Mesenteric fat pad (tissue), 1 donor: Measurements from ENCODE around the gene PTAFR. TPM values are rescaled to one million over a fixed set of nuclear protein-coding genes. Genes with fewer than 3 reads are reported as not detected.
"Not testable (repeated sequence)": the region's sequence is repeated elsewhere in the genome, so short reads cannot be mapped to it uniquely, and the experiment has no call there.

ENCODE experiments used
- DNase-seq: peaks from one replicate; pipeline ENCODE4 v3.0.0-alpha.2; 2020; ENCODE audit warnings: low spot score
- total RNA-seq: library from RNA; stranded (reverse); fragmentation: NEBNext Ultra II Directional; extraction: Animal tissue kit (Norgen Biotek cat#: 25700); gene quantifications from one replicate; pipeline ENCODE4 v1.2.1, GENCODE V29; 2021
- donor health status: DM: yes; HTN: yes; CAD: no.

Gene PTAFR
- total RNA-seq, 1 donor from 2014 or later, result 22.8 TPM

DNA sequence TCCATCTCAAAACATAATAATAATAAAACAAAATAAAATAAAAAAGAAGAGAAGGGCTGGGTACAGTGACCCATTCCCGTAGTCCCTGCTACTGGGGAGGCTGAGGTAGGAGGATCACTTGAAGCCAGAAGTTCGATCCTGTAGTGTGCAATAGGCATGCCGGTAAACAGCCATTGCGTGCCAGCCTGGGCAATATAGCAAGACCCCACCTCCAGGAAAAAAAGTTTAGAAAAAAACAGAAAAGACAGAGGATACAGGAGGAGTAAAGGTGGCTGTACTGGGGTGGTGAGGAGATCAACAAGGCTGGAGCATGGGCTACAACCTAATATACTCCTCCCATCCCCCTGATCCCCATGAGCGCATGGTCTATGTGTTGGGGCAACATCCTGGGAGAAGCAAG is 30.8 kb downstream of the PTAFR start:
- no peak for DNase-seq

DNA sequence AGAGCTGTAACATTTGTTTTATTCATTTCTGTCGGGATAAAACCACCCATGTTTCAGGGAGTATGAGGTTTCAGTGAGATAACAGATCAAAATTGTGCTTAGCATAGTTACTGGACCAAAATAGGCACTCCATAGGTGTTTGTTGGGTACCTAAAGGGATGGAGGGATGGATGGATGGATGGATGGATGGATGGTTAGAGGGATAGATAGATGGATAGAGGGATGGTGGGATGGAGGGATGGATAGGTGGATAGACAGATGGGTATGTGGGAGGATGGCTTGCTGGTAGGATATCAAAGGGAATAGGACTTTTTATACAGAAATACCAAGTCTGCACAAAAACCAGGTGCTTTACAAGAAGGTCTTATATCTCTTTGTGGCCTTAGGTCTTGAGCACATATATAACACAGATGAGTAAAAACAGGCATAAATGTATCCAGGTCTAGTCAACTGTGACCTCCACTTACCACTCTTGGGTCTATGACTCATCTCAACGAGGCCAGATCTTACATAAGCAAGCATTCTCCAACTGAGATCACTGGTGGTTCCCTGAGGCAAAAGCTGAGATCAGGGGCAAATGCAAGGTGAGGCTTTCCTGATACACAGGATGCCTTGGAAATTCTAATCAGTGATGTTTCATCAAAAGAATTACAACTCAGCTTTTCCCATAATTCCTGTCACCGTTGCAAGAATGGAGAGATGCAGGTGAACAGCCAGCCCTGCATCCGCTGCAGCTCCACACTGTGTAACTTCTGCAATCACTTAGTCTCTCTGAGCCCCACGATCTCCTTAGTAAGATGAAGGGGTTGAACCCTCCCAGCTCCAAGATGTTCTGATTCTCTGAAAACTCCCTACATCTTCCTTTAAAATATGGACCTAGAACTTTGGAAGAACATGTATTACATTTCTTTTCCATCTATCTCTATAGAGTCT is 32.0 kb downstream of the PTAFR start:
- no peak for DNase-seq

DNA sequence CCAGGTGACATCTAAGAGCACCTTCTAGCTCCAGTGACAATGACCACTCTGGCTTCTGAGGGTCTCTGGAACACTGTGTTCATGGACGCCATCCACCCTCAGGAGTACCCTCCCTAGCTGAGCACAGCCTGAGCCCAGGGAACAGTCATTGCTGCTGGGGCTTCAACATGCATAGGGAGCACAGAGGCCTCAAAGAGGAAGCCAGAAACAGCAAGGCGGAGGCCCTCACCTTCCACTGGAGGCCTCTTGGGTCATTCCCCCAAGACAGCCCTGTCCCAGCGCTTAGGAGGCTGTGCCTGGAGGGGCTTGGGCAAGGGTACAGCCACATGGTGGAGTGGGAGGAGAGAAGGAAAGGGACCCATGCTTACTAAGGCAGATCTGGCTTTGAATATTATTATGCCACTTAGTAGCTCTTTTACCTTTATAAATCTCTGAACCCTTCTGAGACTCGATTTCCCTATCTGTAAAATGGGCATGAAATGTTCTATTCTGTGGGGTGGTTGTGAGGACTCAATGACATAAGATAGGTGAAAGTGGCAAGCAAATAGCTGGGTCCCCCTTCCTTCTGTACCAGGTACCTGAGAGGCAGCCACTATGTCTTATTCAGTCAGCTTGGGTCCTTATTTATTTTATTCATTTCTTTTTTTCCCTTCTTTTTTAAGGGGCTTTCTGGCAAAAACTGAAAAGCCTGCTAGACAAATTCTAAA is 32.8 kb downstream of the PTAFR start:
- no peak for DNase-seq

DNA sequence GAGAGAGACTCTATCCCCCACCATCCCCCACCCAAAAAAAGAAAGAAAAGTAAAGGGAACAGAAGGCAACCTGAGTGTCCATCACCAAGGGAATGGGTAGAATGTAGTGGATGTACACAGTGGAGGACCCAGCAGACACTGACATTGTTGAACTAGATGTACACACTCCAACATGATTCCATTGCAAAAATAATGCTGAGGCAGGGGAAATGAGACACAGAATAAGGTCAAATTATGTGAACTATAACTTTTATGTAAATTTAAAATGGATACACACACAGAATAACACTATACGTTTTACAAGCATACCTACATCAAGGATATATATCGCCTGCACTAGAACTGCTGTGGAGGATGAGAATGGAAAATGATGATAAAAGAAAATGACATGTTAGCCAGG is 34.8 kb downstream of the PTAFR start:
- DNase-seq, result no peak

DNA sequence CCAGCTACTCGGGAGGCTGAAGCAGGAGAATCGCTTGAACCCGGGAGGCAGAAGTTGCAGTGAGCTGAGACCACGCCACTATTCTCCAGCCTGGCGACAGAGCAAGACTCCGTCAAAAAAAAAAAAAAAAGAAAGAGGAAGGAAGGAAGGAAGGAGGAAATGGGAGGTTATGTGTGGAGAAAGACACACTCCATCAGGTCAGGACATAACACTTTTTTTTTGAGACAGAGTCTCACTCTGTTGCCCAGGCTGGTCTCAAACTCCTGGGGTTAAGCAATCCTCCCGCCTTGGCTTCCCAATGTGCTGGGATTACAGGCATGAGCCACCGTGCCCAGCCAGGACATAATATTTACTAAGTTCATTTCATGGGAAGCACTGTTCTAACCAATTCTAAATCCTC is 36.6 kb downstream of the PTAFR start:
- not testable (repeated sequence) for DNase-seq

DNA sequence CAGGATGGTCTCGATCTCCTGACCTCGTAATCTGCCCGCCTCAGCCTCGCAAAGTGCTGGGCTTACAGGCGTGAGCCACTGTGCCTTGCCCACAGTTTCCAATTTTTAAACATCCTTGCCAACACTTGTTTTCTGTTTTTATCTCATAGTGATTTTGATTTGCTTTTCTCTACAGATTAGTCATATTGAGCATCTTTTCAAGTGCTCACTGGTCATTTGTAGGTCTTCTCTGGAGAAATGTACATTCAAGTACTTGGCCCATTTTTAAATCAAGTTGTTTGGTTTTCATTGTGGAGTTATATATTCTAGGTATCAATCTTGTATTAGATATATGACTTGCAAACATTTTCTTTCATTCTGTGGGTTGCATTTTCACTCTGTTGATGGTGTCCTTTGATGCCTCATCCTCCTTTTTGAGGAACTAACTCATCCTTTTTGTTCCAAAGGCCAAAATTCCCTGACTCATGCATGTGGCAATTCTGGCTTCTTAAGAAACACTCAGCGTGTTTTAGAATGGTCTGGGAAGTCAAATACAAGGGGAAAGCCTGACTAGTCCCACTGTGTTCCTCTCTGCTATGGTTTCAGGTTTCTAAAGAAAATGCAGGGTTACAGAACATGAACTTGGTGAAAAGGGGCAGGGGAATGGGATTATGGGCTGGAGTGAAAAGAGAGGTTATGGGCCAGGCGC is 37.3 kb downstream of the PTAFR start:
- DNase-seq, result no peak

DNA sequence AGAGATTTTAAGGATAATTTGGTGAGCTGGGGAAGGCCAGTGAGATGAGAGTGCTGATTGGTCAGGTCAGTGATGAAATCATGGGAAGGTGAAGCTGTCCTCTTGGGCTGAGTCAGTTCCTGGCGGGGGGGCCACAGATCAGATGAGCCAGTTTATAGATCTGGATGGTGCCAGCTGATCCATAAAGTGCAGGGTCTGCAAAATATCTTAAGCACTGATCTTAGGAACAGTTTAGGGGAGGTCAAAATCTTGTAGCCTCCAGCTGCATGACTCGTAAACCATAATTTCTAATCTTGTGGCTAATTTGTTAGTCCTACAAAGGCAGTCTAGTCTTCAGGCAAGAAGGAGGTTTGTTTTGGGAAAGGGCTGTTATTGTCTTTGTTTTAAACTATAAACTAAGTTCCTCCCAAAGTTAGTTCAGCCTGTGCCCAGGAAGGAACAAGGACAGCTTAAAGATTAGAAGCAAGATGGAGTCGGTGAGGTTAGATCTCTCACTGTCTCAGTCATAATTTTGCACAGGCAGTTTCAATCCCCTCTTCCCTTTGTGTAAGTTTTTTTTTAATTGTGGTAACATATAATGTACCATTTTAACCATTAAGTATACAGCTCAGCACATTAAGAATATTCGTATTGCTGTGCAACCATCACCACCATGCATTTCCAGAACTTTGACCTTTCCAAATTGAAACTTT is 39.4 kb downstream of the PTAFR start:
- DNase-seq, result no peak

DNA sequence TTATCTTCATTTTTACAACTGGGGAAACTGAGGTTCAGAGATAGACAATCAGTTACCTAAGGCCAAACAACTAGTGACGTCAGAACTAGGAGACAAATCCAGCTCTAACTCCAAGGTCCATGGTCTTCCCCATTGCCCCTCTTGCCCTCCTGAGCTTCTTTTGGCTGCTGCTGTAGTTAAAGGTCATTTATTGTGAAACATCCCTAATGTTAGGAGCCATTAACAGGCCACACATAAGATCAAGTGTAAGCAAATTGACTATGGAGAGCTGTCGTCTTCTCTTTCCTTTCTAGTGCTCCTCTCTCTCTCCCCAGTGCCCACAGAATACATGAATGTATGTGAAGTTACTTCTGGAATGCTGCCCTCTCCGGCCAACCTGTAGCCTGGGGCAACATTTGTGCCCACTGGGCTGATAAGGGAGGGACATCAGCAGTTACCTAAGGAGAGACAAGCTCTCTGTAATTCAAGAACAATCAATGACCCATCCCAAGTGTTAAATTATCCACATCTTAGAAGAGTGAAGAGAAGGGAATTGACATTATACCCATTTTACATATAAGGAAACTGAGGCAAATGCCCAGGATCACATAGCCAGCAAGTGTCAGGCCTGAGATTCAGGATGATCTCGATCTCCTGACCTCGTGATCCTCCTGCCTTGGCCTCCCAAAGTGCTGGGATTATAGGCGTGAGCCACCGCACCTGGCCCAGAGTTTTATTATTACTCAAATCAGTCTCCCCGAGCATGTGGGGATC is 40.1 kb downstream of the PTAFR start:
- no peak for DNase-seq

DNA sequence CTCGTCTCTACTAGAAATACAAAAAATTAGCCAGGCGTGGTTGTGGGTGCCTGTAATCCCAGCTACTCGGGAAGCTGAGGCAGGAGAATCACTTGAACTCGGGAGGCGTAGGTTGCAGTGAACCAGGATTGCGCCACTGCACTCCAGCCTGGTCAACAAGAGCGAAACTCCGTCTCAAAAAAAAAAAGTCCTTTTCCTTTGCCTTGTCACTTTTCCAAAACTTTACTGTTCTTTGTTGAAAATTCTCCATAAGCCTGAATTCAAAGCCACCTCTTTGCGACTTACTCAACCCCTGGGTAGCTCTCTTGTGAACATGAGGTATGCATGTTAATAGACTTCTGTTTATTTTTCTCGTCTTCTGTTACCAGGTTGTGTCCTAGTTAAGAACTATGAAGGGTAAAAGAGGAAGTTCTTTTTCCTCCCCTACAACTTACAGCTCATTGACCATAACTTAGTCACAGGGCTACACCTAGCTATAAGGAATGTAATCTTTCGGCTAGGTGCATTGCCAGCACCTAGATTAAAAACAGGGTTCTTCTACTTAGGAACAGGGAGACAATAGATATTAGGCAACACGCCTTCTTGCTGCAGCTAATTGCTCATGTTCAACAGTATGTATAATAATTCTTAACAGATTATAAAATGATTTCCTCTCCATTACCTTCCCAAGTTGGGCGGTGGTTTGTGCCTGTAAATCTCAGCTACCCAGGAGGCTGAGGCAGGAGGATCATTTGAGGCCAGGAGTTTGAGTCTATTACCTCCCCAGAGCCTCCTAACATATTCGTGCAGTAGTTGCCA is 40.9 kb downstream of the PTAFR start:
- no peak for DNase-seq

DNA sequence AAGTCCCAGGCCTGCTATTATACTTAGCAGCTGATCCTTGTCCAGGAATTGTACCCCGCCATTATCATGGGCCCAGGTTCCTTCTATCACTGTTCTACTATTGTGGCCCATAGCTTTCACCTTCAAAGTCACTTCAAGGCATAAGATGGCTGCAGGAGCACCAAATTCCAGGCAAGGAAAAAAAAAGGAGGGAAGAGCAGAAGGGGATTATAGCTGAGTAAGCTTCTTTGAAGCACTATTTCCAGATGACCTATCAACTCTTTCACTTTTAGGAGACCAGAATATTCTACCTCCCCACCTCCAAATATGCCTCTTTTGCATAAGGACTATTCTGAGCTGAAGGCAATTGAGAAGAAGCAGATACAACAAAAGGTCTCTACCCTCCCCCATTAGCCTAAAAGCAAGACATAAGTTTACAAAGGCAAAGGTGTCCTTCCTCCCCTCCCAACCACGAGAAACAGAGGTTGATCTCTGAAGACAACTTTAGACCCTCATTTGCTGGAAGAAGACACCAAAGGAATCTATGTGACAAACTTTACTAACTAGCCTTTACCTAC is 41.8 kb downstream of the PTAFR start:
- DNase-seq, result no peak

DNA sequence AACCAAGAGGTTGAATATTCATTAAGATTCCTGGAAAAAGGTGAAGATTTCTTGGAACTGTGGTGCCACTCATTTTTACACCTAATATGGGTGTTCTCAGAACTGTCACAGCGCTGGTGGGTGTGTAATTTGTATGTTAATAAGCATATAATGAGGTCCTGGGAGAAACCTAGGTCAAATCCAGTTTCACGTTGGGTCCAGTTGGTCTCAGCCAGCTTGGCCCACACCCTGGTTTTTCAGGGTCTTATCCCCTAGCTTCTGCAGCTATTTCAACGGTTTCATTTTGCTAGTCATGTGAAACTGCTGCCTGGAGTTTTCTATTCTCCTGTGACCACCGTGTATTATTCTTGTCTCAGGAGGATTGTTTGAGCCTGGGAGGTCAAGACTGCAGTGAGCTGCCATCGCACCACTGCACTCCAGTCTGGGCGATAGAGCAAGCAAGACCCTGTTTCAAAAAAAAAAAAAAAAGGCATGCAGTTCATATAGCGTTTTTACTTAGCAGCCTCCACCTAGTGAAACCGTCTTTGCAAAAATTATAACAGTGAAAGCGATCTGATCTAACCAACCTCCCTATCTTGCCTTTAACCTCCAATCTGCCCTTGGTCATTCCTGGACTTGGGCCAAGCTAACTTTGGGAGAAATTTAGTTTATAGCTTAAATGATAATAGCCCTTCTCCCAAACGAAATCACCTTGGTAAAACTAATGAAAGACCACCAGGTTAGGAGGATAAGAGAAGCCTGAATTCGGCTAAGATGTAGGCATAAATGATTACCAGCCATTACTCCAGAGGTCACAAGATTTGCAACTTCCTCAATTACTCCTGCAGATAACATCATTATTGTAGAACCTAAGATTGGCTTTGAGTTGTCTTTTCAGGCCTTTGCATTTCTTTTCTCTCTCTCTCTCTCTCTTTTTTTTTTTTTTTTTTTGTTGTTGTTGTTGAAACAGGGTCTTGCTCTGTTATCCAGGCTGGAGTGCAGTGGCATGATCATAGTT is 44.0 kb downstream of the PTAFR start:
- DNase-seq, result no peak

DNA sequence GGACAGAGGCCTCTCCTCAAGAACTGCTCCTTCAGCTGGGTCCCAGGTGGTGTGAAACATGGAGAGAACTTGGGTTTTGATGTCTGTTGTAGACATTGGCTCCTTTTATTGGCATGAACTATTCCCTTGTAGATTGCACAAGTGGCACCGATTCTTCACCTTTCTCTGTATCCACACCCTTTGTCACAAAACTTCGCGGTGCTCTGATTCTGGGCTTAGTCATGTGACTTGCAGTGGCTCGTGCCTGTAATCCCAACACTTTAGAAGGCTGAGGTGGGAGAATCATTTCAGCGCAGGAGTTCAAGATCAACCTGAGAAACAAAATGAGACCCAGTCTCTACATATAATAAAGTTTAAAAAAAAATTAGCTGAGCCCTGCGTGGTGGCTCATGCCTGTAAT is 45.6 kb downstream of the PTAFR start:
- DNase-seq, result no peak

DNA sequence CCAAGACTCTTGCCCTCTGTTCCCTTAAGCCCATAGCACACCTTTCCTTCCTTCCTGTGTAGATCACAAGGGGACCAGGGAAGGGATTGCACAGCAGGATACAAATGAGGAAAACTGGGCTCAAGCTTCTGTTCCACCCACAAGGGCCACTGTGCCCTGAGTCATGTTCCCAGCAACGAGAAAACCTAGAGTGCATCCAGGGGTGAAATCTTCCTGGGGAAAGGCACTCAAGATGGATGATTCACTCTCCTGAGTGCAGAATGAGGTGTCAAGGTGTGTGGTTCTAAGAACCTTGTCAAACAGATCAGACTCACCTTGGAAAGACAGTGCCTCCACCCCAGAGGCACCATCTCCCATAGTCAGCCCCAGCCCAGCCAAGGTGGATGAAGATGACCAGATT is 47.3 kb downstream of the PTAFR start:
- DNase-seq, result no peak

DNA sequence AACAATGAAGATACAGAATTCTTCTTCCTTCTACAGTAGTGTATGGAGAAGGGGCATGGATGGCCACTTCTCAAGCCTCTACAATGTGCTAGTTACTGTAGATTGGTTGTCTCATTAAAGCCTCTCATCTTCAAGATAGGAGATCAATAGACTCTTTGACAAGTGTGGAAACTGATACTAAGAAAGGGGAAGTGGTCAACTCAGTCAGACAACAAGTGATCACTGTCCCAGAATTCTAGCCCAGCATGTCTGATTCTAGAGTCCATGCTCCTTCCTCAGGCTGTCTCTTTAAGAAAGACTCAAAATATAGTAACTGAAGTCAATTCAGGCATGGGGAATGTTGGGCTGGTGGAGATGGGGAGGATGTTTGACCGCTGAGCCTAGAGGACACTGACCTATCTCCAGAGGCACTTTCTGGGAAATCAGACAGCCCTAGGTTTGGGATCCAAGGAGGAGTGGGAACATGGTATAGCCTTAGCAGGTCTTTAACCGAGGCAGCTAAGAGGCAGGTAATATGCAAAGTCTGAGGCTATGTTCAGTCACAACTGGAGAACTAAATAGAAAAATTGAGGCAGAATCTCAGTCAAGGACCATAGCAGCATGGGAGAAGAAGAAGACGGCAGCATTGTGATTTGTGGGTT is 48.8 kb downstream of the PTAFR start:
- DNase-seq, result no peak

DNA sequence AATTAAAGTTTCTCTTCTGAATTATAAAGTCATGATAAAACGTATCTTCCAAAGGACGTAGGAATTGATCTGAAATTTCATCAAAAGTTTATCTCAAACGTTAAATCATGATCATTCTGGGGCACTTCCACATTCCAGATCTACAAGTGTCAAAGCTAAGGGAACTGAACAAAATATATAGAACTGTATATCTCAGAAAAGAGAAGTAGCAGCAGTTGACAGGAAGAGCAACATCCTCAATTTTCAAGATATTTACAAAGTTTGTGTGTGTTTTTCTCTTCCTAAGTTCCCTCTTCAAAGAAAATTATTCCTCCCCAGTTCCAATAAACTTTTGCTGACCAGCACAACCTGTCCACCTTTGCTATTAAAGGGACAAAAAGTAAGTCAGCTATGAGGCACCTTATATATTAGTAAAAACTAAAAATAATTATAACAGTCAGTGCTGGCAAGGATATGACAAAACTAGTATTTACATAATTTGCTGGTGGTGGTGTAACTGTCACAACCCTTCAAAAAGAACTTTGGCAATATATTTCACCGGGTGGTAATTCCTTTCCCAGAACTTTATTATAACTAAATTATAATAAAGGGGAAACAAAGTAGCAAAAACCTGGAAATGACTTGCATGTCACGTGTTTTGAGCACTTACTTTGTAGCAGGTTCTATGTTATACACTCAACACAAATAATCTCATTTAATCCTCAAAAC is 49.6 kb downstream of the PTAFR start:
- no peak for DNase-seq

DNA sequence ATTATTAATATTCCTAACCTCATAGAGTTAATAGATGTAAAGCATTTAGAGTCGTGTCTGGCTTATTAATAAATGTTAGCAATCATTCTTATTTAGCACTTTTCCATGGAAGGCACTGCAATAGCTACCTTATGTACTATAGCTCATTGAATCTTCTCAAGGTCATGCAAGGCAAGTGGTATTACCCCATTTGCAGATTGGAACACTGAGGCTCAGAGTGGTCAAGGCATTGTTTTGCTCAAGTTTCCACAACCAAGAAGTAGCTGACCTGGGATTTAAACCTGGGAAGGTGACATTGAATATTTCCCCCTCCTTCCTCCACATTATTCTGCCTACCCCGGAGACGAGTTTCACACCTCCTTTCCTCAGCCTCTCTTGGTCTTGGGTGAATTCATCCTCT is 50.3 kb downstream of the PTAFR start:
- DNase-seq, result no peak

DNA sequence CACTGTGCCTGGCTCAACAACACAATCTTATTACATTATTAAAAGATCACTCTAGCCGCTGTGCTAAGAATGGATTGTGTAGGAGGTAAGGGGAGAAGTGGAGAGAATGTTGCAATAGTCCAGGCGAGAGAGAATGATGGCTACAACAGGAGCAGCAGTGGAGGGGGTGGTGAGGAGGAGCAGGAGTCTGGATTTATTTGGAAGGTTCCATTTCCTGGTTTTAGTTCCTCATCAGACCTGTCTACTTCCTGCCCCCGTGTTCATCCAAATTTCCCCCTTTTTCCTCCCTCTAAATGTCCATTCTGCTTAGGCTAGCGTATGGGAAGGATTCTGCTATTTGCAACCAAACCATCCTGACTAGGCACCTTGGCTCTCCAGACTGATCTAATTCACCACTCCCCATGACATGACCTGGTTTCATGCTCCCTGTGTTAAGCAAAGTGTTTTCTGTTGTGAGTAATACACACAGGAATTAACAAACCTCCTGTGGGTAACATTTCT is 53.0 kb downstream of the PTAFR start:
- DNase-seq, result no peak
